ENCODE measurements around the gene RELA.

- TF ChIP-seq FOSL2 (IDR thresholded peaks at IDR 0.05) (no peak), FOSL2 (CRISPR knock-in tag; IDR thresholded peaks at IDR 0.05) (no peak), ELK1 (IDR thresholded peaks at IDR 0.05; ENCODE audit: low read depth, low read length) (no peak), REST (IDR thresholded peaks at IDR 0.05) (no peak), CEBPB (IDR thresholded peaks at IDR 0.05) (no peak), CTCF (IDR thresholded peaks at IDR 0.05) (no peak), EP300 (IDR thresholded peaks at IDR 0.05) (no peak), RARB (CRISPR knock-in tag; IDR thresholded peaks at IDR 0.05) (no peak), POLR2A (IDR thresholded peaks at IDR 0.05; ENCODE audit: low read length) (no peak), KDM5A (IDR thresholded peaks at IDR 0.05) (no peak), USF2 (IDR thresholded peaks at IDR 0.05) (no peak), PBX3 (IDR thresholded peaks at IDR 0.05) (no peak), TFCP2L1 (CRISPR knock-in tag; IDR thresholded peaks at IDR 0.05) (no peak), NR3C1 (IDR thresholded peaks at IDR 0.05) (no peak)
Measured at GRCh38 chr11:65655570-65656332, 7.0 kb downstream of the RELA start.
